Measurements from ENCODE around the gene SDK1.
A peak's percentile ranks its signal among the peaks of the same experiment; 100 is the strongest.

SDK1 gene

GRCh38 chr7:4221043-4221442 is 920.0 kb downstream of the SDK1 start:
- POLR2A ChIA-PET, result no interaction called here
- DNase-seq (ENCODE audit: extremely low spot score), result no peak
- no peak for TF ChIP-seq CTBP1 (IDR thresholded peaks at IDR 0.05; ENCODE audit: borderline replicate concordance)
- no peak for TF ChIP-seq HDGF (IDR thresholded peaks at IDR 0.05; ENCODE audit: borderline replicate concordance)
- no peak for TF ChIP-seq ZNF384 (IDR thresholded peaks at IDR 0.05)
- no peak for TF ChIP-seq BHLHE40 (IDR thresholded peaks at IDR 0.05; ENCODE audit: borderline replicate concordance)
- TF ChIP-seq TARDBP (IDR thresholded peaks at IDR 0.05), result no peak
- TF ChIP-seq L3MBTL2 (conservative IDR thresholded peaks at IDR 0.05), result no peak
- no peak for TF ChIP-seq SP1 (IDR thresholded peaks at IDR 0.05)
- TF ChIP-seq FOXK2 (IDR thresholded peaks at IDR 0.05), result no peak
- TF ChIP-seq, protein P1, sequence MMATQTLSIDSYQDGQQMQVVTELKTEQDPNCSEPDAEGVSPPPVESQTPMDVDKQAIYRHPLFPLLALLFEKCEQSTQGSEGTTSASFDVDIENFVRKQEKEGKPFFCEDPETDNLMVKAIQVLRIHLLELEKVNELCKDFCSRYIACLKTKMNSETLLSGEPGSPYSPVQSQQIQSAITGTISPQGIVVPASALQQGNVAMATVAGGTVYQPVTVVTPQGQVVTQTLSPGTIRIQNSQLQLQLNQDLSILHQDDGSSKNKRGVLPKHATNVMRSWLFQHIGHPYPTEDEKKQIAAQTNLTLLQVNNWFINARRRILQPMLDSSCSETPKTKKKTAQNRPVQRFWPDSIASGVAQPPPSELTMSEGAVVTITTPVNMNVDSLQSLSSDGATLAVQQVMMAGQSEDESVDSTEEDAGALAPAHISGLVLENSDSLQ (IDR thresholded peaks at IDR 0.05), result no peak
- CTCF ChIA-PET, result no interaction called here

DNA sequence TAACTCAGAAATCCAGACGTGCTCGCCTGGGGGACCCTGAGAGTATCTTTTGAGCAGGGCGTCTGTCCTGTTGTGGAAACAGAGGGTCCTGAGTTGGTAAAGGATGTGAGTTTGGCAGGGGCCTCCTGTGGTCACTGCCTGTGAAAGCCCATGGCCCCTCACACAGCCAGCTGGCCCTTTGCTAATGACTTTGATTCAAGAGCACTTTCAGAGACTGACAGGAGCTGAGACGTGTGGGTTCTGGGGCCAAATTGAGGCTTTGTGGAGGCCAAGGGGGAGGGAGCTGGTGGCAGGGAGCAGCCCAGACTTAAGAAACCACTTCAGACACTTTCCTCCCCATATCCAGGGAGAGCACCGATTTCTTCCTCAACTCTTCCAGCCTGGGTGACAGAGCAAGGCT is 921.6 kb downstream of the SDK1 start:
- POLR2A ChIA-PET, result no interaction called here
- no peak for DNase-seq (ENCODE audit: extremely low spot score)
- CTCF ChIA-PET, result no interaction called here
- TF ChIP-seq HDGF (IDR thresholded peaks at IDR 0.05; ENCODE audit: borderline replicate concordance), result no peak
- no peak for TF ChIP-seq FOXK2 (IDR thresholded peaks at IDR 0.05)
- no peak for TF ChIP-seq SP1 (IDR thresholded peaks at IDR 0.05)
- TF ChIP-seq L3MBTL2 (conservative IDR thresholded peaks at IDR 0.05), result no peak
- TF ChIP-seq, protein P1 (IDR thresholded peaks at IDR 0.05), result no peak
- TF ChIP-seq LEF1 (IDR thresholded peaks at IDR 0.05; ENCODE audit: borderline replicate concordance), result no peak
- no peak for TF ChIP-seq ZNF384 (IDR thresholded peaks at IDR 0.05)
- TF ChIP-seq TARDBP (IDR thresholded peaks at IDR 0.05), result no peak
- no peak for TF ChIP-seq CTBP1 (IDR thresholded peaks at IDR 0.05; ENCODE audit: borderline replicate concordance)
- TF ChIP-seq BHLHE40 (IDR thresholded peaks at IDR 0.05; ENCODE audit: borderline replicate concordance), result no peak
- no peak for TF ChIP-seq FOXA1 (IDR thresholded peaks at IDR 0.05)
- no peak for TF ChIP-seq FOXM1 (IDR thresholded peaks at IDR 0.05; ENCODE audit: borderline replicate concordance)
- TF ChIP-seq ELF4 (IDR thresholded peaks at IDR 0.05), result no peak
- TF ChIP-seq SUZ12 (IDR thresholded peaks at IDR 0.05), result no peak
- TF ChIP-seq ARNT (IDR thresholded peaks at IDR 0.05), result no peak
- no peak for TF ChIP-seq NFRKB (IDR thresholded peaks at IDR 0.05)

DNA sequence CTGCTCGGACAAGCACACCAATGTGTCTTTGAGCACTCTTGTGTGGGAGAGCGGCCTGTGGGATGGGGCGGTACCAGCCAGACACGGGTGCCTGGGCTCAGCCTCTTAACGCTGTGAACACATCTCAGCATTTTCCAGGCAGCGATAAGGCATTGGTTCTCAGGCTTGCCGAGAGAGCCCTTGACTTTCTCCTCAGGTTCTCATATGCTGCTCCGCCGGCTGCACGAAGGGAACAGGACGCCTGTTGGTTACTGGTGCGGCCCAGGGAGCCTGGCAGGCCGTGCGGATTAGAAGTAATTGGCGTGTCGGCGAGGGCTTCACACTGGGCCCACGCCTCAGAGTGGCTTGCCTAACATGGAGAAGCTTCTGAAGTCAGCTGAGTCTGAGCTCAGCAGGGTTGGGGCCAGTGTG is 924.3 kb downstream of the SDK1 start:
- ChIA-PET CTCF (interaction anchor here (1.1 to 1.4 kb wide), 2 partner anchors 10 to 254 kb away, joined by 5 read pairs; no protein-coding TSS in a partner anchor), POLR2A (no interaction called here)
- TF ChIP-seq TARDBP (IDR thresholded peaks at IDR 0.05) (no peak), FOXK2 (IDR thresholded peaks at IDR 0.05) (no peak), FOXM1 (IDR thresholded peaks at IDR 0.05; ENCODE audit: borderline replicate concordance) (no peak)
- no peak for DNase-seq (ENCODE audit: extremely low spot score)

GRCh38 chr7:4225881-4226523 is 925.0 kb downstream of the SDK1 start:
- ChIA-PET CTCF (interaction anchor here (0.6 to 1.4 kb wide), 4 partner anchors 9 to 254 kb away, joined by 3 to 5 read pairs (median 5); no protein-coding TSS in a partner anchor), POLR2A (no interaction called here)
- TF ChIP-seq HDGF (IDR thresholded peaks at IDR 0.05; ENCODE audit: borderline replicate concordance) (no peak), FOXM1 (IDR thresholded peaks at IDR 0.05; ENCODE audit: borderline replicate concordance) (no peak), L3MBTL2 (conservative IDR thresholded peaks at IDR 0.05) (no peak), SUZ12 (IDR thresholded peaks at IDR 0.05) (no peak), SP1 (IDR thresholded peaks at IDR 0.05) (no peak), NFRKB (IDR thresholded peaks at IDR 0.05) (no peak), ARNT (IDR thresholded peaks at IDR 0.05) (no peak), ZNF384 (IDR thresholded peaks at IDR 0.05) (no peak), FOXK2 (IDR thresholded peaks at IDR 0.05) (no peak), BHLHE40 (IDR thresholded peaks at IDR 0.05; ENCODE audit: borderline replicate concordance) (no peak), LEF1 (IDR thresholded peaks at IDR 0.05; ENCODE audit: borderline replicate concordance) (no peak)
- TF ChIP-seq, protein P1 (IDR thresholded peaks at IDR 0.05), result no peak
- no peak for DNase-seq (ENCODE audit: extremely low spot score)

DNA sequence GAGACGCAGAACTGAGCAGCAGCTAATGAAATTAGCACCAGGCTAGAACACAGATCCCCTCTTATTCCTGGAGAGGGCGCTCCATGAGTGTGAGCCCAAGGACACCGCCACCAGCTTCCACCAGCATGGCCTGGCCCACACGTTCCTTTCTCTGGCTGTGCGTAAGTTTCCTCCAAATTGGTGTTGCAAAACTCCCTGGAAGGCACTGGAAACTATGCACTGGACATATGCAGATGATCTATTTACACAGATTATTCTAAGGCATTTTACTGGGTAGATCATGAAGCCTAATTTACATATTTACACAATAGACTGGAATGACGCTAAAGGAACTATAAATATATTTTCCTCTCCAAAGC is 925.5 kb downstream of the SDK1 start:
- TF ChIP-seq CTBP1 (IDR thresholded peaks at IDR 0.05; ENCODE audit: borderline replicate concordance) (no peak), FOXA1 (IDR thresholded peaks at IDR 0.05) (no peak), ARNT (IDR thresholded peaks at IDR 0.05) (no peak), ELF4 (IDR thresholded peaks at IDR 0.05) (no peak), HDGF (IDR thresholded peaks at IDR 0.05; ENCODE audit: borderline replicate concordance) (no peak), FOXK2 (IDR thresholded peaks at IDR 0.05) (no peak), L3MBTL2 (conservative IDR thresholded peaks at IDR 0.05) (no peak), SUZ12 (IDR thresholded peaks at IDR 0.05) (no peak), SP1 (IDR thresholded peaks at IDR 0.05) (no peak), BHLHE40 (IDR thresholded peaks at IDR 0.05; ENCODE audit: borderline replicate concordance) (no peak), NFRKB (IDR thresholded peaks at IDR 0.05) (no peak)
- peak; percentile 25 for DNase-seq (ENCODE audit: extremely low spot score)
- CTCF ChIA-PET, result interaction anchor here (0.6 to 1.4 kb wide), 4 partner anchors 9 to 253 kb away, joined by 3 to 5 read pairs (median 5); no protein-coding TSS in a partner anchor
- POLR2A ChIA-PET, result no interaction called here

GRCh38 chr7:4227105-4228010 is 926.3 kb downstream of the SDK1 start:
- CTCF ChIA-PET, result no interaction called here
- DNase-seq (ENCODE audit: extremely low spot score), result no peak
- TF ChIP-seq CTBP1 (IDR thresholded peaks at IDR 0.05; ENCODE audit: borderline replicate concordance), result no peak
- TF ChIP-seq SUZ12 (IDR thresholded peaks at IDR 0.05), result no peak
- no peak for TF ChIP-seq FOXM1 (IDR thresholded peaks at IDR 0.05; ENCODE audit: borderline replicate concordance)
- TF ChIP-seq, protein P1 (IDR thresholded peaks at IDR 0.05), result no peak
- no peak for TF ChIP-seq ELF4 (IDR thresholded peaks at IDR 0.05)
- POLR2A ChIA-PET, result no interaction called here
